HG02840 (cell line): ENCODE data around the gene TBC1D7.

Experiments
- ATAC-seq: cut with Tn5 transposase; IDR thresholded peaks from one replicate; pipeline ENCODE4 v1.9.1; 2021; ENCODE audit warnings: mild to moderate bottlenecking, moderate library complexity, moderate number of reproducible peaks; ENCODE audit not compliant: unreplicated experiment, low FRiP score

The TBC1D7 gene

GRCh38 chr6:13273931-13274706 lies 54.2 kb downstream of the TBC1D7 start:
- no peak for ATAC-seq

- ATAC-seq: no peak
These were observed 55.0 kb downstream of the TBC1D7 start for GRCh38 chr6:13273202-13273930.

- ATAC-seq: peak; percentile 54
These were observed 55.9 kb downstream of the TBC1D7 start for GRCh38 chr6:13272131-13273046.

GRCh38 chr6:13268913-13269518 lies 59.3 kb downstream of the TBC1D7 start:
- no peak for ATAC-seq

GRCh38 chr6:13267142-13267651 lies 61.1 kb downstream of the TBC1D7 start:
- no peak for ATAC-seq

GRCh38 chr6:13263669-13264068 lies 64.7 kb downstream of the TBC1D7 start:
- ATAC-seq: no peak

GRCh38 chr6:13262302-13263230 lies 65.8 kb downstream of the TBC1D7 start:
- no peak for ATAC-seq

GRCh38 chr6:13261464-13261994 lies 66.8 kb downstream of the TBC1D7 start:
- peak; percentile 48 for ATAC-seq

- ATAC-seq: no peak
These were observed 67.5 kb downstream of the TBC1D7 start for GRCh38 chr6:13260831-13261230.

- no peak for ATAC-seq
These were observed 68.2 kb downstream of the TBC1D7 start for GRCh38 chr6:13260101-13260598.

GRCh38 chr6:13259393-13259792 lies 68.9 kb downstream of the TBC1D7 start:
- no peak for ATAC-seq

- no peak for ATAC-seq
These were observed 71.9 kb downstream of the TBC1D7 start for GRCh38 chr6:13256266-13257001.
